ENCODE results near the gene EGFL7. TPM values are rescaled to one million over a fixed set of nuclear protein-coding genes. Genes with fewer than 3 reads are reported as not detected.

EGFL7 gene
- polyA plus RNA-seq (2013, experiment 1 of 2) = 29.0 TPM
- 30.0 TPM for polyA plus RNA-seq (2013, experiment 2 of 2)

GRCh38 chr9:136662656-136663581 lies at the start of gene EGFL7:
Gene EGFL7 (plus strand): TSS chr9:136662916. CDS start chr9:136668283, 5,367 bp downstream.
- H3K14ac ChIP-seq (ENCODE audit: low read length in 2 of 2) = no peak within 1 kb of the TSS
- H3K36me3 ChIP-seq (ENCODE audit: control insufficient read depth in 1 of 2, insufficient read depth in 2 of 2, low read depth in 1 of 2, low read length in 2 of 2) = no peaks in the 10 kb centered on the region
- H4K8ac ChIP-seq (ENCODE audit: low read length) = peak within 1 kb of the TSS; percentile 62
- no peak within 1 kb of the TSS for H3K27ac ChIP-seq (ENCODE audit: low read length, poor library complexity, severe bottlenecking)
- H4K91ac ChIP-seq (ENCODE audit: low read length) = peak within 1 kb of the TSS; percentile 34
- H3K18ac ChIP-seq (ENCODE audit: low read depth in 1 of 2, low read length in 2 of 2) = no peak within 1 kb of the TSS
- H3K79me1 ChIP-seq (replicated peaks; ENCODE audit: low read length, poor library complexity, severe bottlenecking) = no peaks in the 10 kb centered on the region
- H2BK120ac ChIP-seq (ENCODE audit: low read depth, low read length) = no peak within 1 kb of the TSS
- H3K4ac ChIP-seq (ENCODE audit: low read depth in 1 of 2, low read length in 2 of 2) = no peak within 1 kb of the TSS
- H3K4me2 ChIP-seq (ENCODE audit: low read length, poor library complexity, severe bottlenecking) = no peak within 1 kb of the TSS
- peak within 1 kb of the TSS; percentile 40 for H2BK15ac ChIP-seq (ENCODE audit: low read depth, poor library complexity, severe bottlenecking)
- H3K4me1 ChIP-seq (ENCODE audit: control insufficient read depth, insufficient read depth, low read depth, low read length) = peaks cover 34% of the 10 kb centered on the region
- peak within 1 kb of the TSS in 1 of 2 experiments; percentile 23 for H2BK12ac ChIP-seq (ENCODE audit: low read length in 2 of 2)
- WGBS = 80% methylated on average over 38 of the region's 38 CpGs
- H3K23ac ChIP-seq (ENCODE audit: low read length in 2 of 2) = peak within 1 kb of the TSS in 1 of 2 experiments; percentile 22
- no peak within 1 kb of the TSS for H2AK5ac ChIP-seq (ENCODE audit: low read length, severe bottlenecking)
- no peak within 1 kb of the TSS for H2AFZ ChIP-seq (ENCODE audit: low read depth, low read length)
- no peaks in the 10 kb centered on the region for H3K9me3 ChIP-seq (ENCODE audit: control insufficient read depth, low read length)
- H3K9ac ChIP-seq (ENCODE audit: low read length) = no peak within 1 kb of the TSS
- DNase-seq = no peak
- no peak within 1 kb of the TSS for H3K4me3 ChIP-seq (ENCODE audit: insufficient read depth in 1 of 2, low read depth in 1 of 2, low read length in 2 of 2)
- H3K27me3 ChIP-seq (ENCODE audit: control insufficient read depth in 1 of 2, insufficient read depth in 1 of 2, low read length in 2 of 2) = peaks cover 6 to 66% of the 10 kb centered on the region in 2 experiments
- H2BK5ac ChIP-seq (ENCODE audit: low read depth, low read length, poor library complexity, severe bottlenecking) = no peak within 1 kb of the TSS

- Histone ChIP-seq H3K9ac (ENCODE audit: low read length) (no peak overlapping the region), H2BK5ac (ENCODE audit: low read depth, low read length, poor library complexity, severe bottlenecking) (peak overlapping the region; percentile 91), H3K4me1 (ENCODE audit: control insufficient read depth, insufficient read depth, low read depth, low read length) (peaks cover 64% of the 10 kb centered on the region), H3K14ac (ENCODE audit: low read length in 2 of 2) (peak overlapping the region in 1 of 2 experiments; percentile 82), H2BK15ac (ENCODE audit: low read depth, poor library complexity, severe bottlenecking) (peak overlapping the region; percentile 100), H4K91ac (ENCODE audit: low read length) (peak overlapping the region; percentile 100), H4K8ac (ENCODE audit: low read length) (peak overlapping the region; percentile 100), H3K9me3 (ENCODE audit: control insufficient read depth, low read length) (no peaks in the 10 kb centered on the region), H3K23ac (ENCODE audit: low read length in 2 of 2) (peak overlapping the region in 1 of 2 experiments; percentile 20), H3K18ac (ENCODE audit: low read depth in 1 of 2, low read length in 2 of 2) (peak overlapping the region; percentile 99), H3K4me3 (ENCODE audit: insufficient read depth in 1 of 2, low read depth in 1 of 2, low read length in 2 of 2) (no peak overlapping the region), H3K27me3 (ENCODE audit: control insufficient read depth in 1 of 2, insufficient read depth in 1 of 2, low read length in 2 of 2) (peaks cover 0 to 18% of the 10 kb centered on the region in 2 experiments), H2BK12ac (ENCODE audit: low read length in 2 of 2) (peak overlapping the region; percentile 99 to 100), H3K4ac (ENCODE audit: low read depth in 1 of 2, low read length in 2 of 2) (peak overlapping the region; percentile 98 to 100), H3K4me2 (ENCODE audit: low read length, poor library complexity, severe bottlenecking) (peak overlapping the region; percentile 12), H3K36me3 (ENCODE audit: control insufficient read depth in 1 of 2, insufficient read depth in 2 of 2, low read depth in 1 of 2, low read length in 2 of 2) (no peaks in the 10 kb centered on the region), H2AFZ (ENCODE audit: low read depth, low read length) (no peak overlapping the region), H3K79me1 (replicated peaks; ENCODE audit: low read length, poor library complexity, severe bottlenecking) (no peaks in the 10 kb centered on the region), H2BK120ac (ENCODE audit: low read depth, low read length) (peak overlapping the region; percentile 98), H3K27ac (ENCODE audit: low read length, poor library complexity, severe bottlenecking) (peak overlapping the region; percentile 82), H2AK5ac (ENCODE audit: low read length, severe bottlenecking) (peak overlapping the region; percentile 86)
- peak; percentile 55 for DNase-seq
- WGBS = 16% methylated on average over 10 of the region's 19 CpGs
Measured at GRCh38 chr9:136613824-136614371, 48.8 kb upstream of the EGFL7 start.

GRCh38 chr9:136614372-136614922 lies 48.3 kb upstream of the EGFL7 start:
- Histone ChIP-seq H3K9ac (ENCODE audit: low read length) (no peak overlapping the region), H3K36me3 (ENCODE audit: control insufficient read depth in 1 of 2, insufficient read depth in 2 of 2, low read depth in 1 of 2, low read length in 2 of 2) (no peaks in the 10 kb centered on the region), H2AFZ (ENCODE audit: low read depth, low read length) (no peak overlapping the region), H3K14ac (ENCODE audit: low read length in 2 of 2) (peak overlapping the region; percentile 63 to 89), H2BK12ac (ENCODE audit: low read length in 2 of 2) (peak overlapping the region; percentile 87 to 100), H2BK15ac (ENCODE audit: low read depth, poor library complexity, severe bottlenecking) (peak overlapping the region; percentile 99), H2BK5ac (ENCODE audit: low read depth, low read length, poor library complexity, severe bottlenecking) (no peak overlapping the region), H4K91ac (ENCODE audit: low read length) (peak overlapping the region; percentile 100), H3K4ac (ENCODE audit: low read depth in 1 of 2, low read length in 2 of 2) (peak overlapping the region; percentile 99), H3K9me3 (ENCODE audit: control insufficient read depth, low read length) (no peaks in the 10 kb centered on the region), H2BK120ac (ENCODE audit: low read depth, low read length) (peak overlapping the region; percentile 100), H3K23ac (ENCODE audit: low read length in 2 of 2) (peak overlapping the region; percentile 5 to 74), H3K18ac (ENCODE audit: low read depth in 1 of 2, low read length in 2 of 2) (peak overlapping the region; percentile 99 to 100), H3K27ac (ENCODE audit: low read length, poor library complexity, severe bottlenecking) (peak overlapping the region; percentile 38), H3K4me1 (ENCODE audit: control insufficient read depth, insufficient read depth, low read depth, low read length) (peaks cover 62% of the 10 kb centered on the region), H3K79me1 (replicated peaks; ENCODE audit: low read length, poor library complexity, severe bottlenecking) (no peaks in the 10 kb centered on the region), H3K27me3 (ENCODE audit: control insufficient read depth in 1 of 2, insufficient read depth in 1 of 2, low read length in 2 of 2) (peaks cover 0 to 15% of the 10 kb centered on the region in 2 experiments), H3K4me2 (ENCODE audit: low read length, poor library complexity, severe bottlenecking) (peak overlapping the region; percentile 41), H2AK5ac (ENCODE audit: low read length, severe bottlenecking) (peak overlapping the region; percentile 57), H3K4me3 (ENCODE audit: insufficient read depth in 1 of 2, low read depth in 1 of 2, low read length in 2 of 2) (no peak overlapping the region), H4K8ac (ENCODE audit: low read length) (peak overlapping the region; percentile 99)
- WGBS = 25% methylated on average over 19 of the region's 22 CpGs
- peak; percentile 96 for DNase-seq

Measured in mesenchymal stem cell (in vitro differentiated cells and primary cell).